A673 (cell line): ENCODE results near the gene MLLT6.

Experiments
- EZH2 ChIP-seq: fragments of 200-600 bp; sonication (generic); IDR thresholded peaks from 2 replicates; pipeline ENCODE4 v1.6.1; 2017; ENCODE audit warnings: borderline replicate concordance, low read depth, mild to moderate bottlenecking, mixed read lengths, antibody characterized with exemption, low read length; ENCODE audit not compliant: poor library complexity, severe bottlenecking
- TF ChIP-seq, protein P1 (sequence below): fragments of 300-800, 200-600 bp; sonication (generic); conservative IDR thresholded peaks from 2 replicates; pipeline ENCODE4 v1.5.1; 2017; ENCODE audit warnings: low read depth, mild to moderate bottlenecking, antibody characterized with exemption, low read length, moderate library complexity, mixed read lengths

DNA sequence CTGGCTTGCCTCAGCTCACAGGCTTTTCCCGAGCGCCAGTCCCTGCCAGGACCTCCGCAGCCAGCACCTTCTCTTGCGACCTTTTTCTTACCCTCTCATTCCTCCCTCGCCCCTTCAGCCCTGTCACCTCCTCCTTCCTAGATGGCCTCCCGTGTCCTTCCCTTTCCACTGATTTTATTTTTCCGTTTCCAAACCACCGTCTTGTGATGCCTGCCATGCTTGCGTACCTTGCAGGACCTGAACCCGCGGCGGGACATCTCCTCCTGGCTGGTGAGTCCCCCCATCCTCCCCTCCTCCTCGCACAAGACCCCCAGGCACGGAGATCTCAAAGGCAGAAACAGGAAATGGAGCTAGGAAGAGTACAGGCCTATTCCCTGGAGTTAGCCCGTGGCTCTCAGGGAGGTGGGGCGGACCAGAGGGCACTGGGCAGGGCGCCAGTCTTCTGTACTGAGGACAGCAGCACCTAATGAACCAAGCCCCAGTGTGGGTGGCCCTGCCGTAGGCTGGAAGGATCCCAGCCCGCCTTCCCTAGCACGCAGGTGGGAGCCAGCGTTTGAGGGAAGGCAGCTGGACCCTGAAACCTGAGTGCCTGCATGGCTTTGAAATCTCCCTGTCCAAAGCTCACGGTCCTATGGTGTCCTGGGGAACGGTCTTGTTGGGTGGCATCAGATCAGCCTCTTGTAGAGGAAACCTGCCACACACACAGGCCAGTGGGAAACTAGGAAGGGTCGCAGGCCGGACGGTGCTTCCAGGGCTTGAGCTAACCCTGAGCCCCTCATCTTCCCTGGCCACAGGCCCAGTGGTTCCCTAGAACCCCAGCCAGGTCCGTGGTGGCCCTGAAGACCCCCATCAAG, 25.7 kb downstream of the MLLT6 start:
- TF ChIP-seq, protein P1, sequence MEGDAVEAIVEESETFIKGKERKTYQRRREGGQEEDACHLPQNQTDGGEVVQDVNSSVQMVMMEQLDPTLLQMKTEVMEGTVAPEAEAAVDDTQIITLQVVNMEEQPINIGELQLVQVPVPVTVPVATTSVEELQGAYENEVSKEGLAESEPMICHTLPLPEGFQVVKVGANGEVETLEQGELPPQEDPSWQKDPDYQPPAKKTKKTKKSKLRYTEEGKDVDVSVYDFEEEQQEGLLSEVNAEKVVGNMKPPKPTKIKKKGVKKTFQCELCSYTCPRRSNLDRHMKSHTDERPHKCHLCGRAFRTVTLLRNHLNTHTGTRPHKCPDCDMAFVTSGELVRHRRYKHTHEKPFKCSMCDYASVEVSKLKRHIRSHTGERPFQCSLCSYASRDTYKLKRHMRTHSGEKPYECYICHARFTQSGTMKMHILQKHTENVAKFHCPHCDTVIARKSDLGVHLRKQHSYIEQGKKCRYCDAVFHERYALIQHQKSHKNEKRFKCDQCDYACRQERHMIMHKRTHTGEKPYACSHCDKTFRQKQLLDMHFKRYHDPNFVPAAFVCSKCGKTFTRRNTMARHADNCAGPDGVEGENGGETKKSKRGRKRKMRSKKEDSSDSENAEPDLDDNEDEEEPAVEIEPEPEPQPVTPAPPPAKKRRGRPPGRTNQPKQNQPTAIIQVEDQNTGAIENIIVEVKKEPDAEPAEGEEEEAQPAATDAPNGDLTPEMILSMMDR = no peak
- no peak for TF ChIP-seq EZH2
